HG03159 (cell line): Measurements from ENCODE around the gene ATOSA.

ENCODE experiments used
- ATAC-seq: cut with Tn5 transposase; IDR thresholded peaks from one replicate; pipeline ENCODE4 v1.9.1; 2021; ENCODE audit warnings: mild to moderate bottlenecking, moderate library complexity; ENCODE audit not compliant: unreplicated experiment

The ATOSA gene, protein sequence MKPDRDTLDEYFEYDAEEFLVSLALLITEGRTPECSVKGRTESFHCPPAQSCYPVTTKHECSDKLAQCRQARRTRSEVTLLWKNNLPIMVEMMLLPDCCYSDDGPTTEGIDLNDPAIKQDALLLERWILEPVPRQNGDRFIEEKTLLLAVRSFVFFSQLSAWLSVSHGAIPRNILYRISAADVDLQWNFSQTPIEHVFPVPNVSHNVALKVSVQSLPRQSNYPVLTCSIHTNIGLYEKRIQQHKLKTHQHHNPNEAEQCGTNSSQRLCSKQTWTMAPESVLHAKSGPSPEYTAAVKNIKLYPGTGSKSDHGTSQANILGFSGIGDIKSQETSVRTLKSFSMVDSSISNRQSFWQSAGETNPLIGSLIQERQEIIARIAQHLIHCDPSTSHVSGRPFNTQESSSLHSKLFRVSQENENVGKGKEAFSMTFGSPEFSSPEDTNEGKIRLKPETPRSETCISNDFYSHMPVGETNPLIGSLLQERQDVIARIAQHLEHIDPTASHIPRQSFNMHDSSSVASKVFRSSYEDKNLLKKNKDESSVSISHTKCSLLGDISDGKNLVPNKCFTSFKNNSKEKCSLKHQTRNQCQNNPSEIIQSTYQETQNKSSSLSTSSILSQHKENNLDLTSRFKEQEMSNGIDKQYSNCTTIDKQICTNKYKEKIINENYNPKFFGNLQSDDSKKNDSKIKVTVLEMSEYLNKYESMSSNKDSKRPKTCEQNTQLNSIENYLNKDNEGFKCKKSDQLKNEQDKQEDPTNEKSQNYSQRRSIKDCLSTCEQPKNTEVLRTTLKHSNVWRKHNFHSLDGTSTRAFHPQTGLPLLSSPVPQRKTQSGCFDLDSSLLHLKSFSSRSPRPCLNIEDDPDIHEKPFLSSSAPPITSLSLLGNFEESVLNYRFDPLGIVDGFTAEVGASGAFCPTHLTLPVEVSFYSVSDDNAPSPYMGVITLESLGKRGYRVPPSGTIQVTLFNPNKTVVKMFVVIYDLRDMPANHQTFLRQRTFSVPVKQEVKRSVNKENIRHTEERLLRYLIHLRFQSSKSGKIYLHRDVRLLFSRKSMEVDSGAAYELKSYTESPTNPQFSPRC

DNA sequence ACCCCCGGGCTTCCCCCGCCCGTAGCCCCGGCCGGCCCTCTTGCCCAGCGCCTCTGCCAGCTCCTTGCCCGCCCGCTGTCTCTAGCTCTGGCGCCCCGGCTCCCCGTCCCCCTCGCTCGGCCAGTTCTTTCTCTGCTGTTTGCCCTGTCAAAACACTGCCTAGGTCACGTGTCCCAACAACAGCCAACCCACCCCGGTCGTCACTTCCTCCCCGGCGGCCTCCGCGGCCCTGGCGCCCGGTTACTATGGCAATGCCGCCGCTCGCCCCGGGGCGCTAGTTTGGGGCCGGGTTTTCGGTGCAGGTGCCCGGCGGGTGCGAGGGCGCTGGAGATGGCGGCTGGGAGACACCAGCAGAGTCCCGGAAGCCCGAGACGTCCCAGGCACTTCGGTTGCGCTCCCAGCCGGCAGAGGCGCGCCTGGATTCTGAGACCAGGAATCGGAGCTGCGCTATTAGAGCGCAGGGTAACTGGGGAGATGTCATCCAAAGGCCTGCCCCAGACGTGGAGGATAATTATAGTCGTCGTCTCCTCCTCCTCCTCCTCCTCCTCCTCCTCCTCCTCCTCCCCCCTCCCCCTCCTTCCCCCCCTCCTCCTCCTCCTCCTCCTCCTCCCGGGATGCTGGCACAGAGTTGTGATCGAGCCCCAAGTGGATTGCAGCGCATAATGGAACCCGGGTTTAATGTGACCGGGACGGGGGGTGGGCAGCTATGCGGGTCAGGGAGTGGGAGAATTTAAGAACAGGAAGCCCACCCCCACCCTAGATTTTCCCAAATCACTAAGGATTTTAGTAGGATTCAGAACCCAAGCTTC, at the start of gene ATOSA:
ATOSA (minus strand) TSS at position 157 of the 809 bp plus-strand sequence. CDS start 1,367 bp downstream, outside the sequence.
- peak; percentile 66 for ATAC-seq

DNA sequence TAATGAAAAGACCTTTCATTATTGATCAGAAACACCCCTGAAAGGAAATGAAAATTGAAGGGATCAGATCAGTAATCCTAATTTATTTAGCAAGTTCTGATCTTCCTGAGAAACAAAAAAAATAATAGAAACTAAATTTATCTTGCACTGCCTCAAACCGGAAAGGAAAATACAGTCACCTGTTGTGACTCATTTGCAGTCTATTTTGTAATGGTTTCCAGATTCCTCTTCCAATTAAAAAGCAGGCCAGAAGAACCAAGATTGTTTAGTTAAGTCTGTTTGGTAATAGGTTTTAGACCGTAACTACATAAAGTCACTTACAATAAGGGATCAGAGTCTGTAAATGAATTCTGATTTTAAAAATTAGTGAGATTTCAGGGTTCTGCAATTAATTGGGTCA, 49.7 kb upstream of the ATOSA start:
- no peak for ATAC-seq

DNA sequence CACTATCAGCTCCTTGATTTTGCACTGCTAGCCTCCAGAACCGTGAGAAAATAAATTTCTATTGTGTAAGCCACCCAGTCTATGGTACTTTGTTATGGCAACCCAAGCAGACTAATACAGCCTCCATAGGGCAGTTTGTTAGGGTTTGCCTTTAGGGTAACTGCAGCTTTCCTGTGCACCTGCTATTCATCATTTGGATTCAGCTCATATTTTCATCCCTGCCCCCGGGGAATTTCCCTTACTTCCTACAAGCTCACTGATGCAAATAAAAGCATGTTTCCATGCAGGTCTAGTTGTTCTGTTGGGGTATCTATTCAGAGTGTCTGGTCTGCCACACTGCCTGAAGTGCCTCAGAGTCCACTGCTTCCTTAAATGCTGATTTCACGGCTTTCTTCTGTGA, 48.6 kb upstream of the ATOSA start:
- no peak for ATAC-seq

DNA sequence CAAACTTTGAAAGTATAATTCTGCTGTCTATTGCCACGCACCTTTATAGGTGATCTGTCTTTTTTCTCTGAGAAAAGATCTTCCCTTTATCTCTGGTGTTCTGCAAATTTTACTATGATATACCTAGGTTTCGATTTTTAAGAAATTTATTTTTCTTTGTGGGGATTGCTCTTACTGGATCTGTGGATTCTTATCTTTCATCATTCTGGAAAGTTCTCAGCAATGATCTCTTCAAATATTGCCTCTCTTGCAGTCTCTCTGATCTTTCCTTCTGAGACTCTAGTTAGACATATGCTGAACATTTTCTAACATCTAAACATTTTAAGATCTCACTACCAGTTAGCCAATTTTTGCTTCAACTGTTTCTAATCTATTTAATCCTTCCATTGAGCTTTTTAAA, 47.0 kb upstream of the ATOSA start:
- ATAC-seq: no peak

DNA sequence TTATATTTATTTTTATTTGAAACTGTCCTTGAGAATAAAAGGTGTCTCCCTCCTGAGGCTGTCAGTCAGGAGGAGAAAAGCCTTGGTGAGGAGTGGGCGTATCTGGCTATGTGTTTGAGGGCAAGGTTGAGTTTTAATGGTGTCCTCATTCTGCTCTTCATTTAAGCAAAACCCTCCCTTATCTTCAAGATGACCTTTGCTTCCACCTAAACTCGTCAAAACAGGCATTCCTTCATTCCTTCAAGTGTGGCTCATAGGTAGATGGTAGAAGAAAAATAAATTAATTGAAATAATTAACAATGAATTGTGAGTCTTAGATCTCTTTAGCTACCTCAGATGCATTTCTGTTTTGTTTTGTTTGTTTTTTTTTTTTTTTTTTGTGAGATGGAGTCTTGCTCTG, 39.4 kb upstream of the ATOSA start:
- no peak for ATAC-seq

DNA sequence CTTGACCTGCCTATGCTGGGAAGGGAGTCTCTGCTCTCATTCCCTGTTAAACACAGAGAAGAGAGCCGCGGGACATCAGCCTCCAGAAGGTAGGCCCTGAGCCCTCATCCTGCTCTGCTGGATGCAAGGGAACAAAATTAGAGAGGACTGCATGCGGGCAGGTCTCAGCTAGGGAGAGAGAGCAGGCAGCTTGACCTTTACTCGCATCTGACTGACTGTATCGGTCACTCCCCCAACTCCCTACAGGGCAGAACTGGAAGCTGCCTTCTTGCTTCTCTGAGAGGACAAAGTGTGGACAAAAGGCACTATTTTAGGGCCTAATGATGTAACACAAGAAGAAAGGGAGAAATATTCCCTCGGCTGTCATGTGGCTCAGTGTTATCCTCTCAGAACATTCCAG, 38.7 kb upstream of the ATOSA start:
- no peak for ATAC-seq

DNA sequence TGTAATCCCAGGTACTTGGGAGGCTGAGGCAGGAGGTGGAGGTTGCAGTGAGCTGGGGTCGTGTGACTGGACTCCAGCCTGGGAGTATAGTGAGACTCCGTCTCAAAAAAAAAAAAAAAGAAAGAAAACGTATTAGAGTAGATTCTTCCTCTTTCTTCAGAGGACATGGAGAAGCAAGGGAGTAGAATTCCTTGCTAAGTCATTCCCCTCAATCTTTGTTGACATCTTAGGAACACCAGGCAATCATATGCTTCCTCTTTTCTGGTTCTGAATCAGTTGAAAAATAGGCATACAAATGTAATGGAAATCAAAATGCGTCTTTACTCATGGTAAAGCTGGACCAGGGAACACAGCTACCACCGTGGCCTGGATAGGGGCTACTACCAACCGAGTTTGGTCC, 38.3 kb upstream of the ATOSA start:
- ATAC-seq: no peak

DNA sequence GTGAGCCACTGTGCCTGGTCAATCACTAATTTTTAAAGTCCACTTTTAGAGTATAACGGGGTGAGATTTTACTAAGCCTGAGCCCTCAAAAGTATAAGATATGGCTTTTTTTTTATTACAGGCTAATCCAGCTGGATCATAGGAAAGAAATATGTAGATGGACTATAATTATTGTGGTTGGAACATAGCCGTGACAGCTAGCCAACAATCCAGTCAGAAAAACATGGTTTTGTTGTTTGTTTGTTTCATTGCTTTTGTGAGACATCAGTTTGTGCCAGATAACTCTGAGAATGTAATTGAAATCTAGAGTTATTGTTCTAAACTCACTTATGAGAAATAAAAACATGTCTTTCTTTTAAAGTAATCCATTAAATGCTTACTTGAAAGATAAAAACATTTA, 37.3 kb upstream of the ATOSA start:
- no peak for ATAC-seq

DNA sequence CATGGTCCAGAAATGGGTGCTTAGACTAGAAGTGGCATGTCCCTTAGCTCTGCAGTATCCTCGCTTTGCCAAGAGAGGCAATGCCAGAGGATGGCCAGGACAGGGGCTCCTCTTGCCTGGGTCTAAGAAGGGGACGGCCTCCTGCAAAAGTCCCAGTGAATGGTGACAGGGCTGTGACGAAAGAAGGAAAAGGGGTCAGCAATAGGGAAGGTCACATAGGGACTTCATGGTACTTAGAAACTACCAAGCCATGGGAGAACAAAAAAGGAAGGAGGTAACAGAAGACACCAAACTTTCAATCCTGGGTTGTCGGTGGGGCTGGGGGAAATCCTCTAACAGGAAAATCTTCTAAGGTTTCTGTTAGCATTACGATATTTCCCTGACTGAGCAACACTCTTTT, 36.2 kb upstream of the ATOSA start:
- ATAC-seq: no peak

DNA sequence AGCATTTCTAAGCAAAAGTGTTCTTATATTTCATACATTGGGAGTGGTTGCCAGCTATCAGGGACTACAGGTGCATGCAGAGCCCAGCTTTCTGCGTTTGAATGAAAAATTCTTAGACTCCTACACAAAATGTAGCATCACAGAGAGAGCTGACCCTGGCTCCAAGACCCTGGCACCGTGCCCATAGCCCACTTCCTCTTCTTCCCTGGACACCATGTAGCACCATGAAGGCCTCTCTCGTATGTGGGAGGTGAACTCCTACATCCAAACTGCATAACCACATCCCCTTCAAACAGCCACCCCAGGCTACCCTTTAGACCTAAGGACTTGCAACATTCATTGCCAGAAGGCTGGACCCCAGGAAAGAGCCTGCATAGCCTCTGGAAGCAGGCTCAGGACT, 35.8 kb upstream of the ATOSA start:
- ATAC-seq: no peak

DNA sequence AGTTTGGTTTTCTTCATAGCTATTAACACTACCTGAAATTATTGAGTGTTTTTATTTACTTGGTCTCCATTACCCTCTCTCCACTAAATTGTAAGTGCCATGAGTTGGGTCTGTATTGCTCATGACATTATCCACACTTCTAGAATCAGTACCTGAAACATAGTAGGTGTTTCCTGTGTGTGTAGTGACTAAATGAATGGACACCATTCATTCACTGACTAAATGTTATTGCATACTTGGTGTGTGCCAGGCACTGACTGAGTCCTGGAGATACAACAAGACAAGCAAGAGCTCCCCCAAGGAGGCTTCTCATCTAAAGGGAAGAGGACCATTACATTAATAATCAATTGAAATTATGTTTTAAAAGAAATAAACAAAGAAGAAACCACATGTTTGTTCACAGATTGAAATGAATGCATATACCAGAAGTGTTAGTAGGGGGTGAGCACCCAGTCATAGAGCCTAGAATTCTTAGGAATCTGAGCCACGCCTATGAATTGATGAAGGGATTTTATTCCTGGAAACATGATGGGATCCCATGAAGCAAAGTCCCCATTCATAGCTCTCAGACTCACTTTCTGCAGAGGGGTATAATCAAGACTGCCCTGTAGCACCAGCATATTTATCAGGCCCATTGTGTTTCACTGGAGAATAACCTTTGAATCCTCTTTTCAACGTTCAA, 31.7 kb upstream of the ATOSA start:
- no peak for ATAC-seq

DNA sequence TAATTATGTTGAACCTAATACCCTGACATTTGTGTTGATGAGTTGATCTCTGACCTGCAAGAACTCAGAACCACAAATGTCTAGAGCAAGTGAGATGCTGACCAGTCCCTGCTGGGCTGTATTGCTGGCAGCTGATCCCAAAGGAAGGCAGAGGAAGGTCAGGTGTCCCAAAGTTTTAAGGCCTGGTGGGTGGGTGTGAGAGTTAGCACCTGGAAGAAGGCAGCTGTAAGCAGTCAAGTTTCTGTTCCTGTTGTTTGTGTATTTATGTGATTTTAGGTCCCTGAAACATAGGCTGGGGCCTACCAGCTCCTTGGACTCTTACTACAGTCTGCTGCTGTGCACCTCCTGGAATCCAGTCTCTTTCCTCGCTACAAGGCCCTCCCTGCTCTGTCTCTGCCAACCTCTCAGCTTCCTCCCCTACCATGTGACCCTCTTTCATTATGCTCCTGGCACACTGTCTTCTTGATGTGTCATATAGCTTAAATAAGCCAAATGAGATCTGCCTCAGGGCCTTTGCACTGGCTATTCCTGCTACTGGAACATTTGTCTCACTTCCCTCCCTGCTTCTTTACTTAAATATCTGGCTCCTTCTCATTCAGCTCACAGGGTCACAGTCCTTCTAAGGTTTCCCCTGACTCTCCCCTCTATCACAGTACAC, 31.0 kb upstream of the ATOSA start:
- peak; percentile 48 for ATAC-seq

DNA sequence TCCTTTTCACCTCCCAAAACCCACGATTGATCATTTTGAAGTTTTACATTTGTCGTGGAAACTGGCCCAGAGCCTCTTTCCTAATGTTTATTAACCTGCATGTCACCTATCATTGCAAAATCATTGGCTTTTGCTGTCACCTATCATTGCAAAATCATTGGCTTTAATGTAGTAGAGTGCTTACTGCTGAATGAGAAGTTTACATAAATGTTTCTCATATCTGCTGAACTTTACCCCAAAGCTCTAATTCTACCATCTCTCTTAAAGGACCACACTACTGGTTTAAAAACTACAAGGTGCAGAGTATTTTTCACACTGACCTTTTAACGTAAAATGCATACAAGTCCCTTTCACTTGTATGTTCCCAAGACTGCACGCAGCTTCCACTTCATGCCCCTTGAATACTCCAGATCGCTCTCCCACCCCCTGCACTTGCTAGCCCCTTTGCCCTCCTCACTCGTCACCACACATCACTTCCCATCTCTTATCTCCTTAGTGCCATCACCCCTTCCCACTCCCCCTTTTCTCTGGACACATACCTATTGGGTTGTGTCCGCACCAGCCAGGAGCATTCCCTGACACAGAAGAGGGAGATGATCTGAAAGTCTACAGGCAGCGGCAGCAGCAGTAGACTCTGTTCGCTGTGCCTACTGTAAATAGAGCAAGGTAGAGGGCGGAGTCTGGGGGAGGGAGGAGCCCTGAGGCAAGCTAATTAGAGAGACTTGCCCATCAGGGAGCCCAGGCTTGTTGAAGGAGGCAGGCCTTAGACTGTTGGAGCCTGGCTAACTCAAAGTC, 30.2 kb upstream of the ATOSA start:
- peak; percentile 89 for ATAC-seq

DNA sequence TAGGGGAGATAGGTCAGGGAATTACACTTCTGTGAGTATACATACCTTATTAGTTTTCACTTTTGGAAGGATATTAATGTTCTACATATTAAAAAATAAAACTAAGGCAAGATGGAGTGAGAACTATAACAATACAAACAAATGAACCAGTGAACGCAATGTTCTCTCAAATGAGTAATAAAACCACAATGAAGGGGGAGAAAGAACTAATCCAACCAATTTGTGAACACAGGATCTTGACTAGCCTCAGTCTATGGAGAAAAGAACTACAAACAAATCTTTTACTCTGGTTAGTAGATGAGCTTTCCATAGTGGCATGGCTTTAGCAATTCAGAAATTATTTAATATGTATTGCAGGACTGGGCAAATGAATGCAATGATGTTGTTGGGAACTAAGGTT, 26.9 kb upstream of the ATOSA start:
- ATAC-seq: no peak

DNA sequence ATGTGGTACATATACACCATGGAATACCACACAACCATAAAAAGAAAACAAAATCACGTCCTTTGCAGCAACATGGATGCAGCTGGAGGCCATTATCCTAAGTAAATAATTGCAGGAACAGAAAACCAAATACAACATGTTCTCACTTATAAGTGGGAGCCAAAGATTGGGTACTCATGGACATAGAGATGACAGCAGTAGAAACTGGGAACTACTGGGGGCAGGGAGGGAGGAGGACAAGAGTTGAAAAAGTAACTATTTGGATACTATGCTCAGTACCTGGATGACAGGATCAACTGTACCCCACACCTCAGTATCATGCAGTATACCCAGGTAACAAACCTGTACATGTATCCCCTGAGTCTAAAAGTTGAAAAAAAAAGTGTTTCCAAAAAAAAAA, 23.2 kb upstream of the ATOSA start:
- ATAC-seq: no peak

DNA sequence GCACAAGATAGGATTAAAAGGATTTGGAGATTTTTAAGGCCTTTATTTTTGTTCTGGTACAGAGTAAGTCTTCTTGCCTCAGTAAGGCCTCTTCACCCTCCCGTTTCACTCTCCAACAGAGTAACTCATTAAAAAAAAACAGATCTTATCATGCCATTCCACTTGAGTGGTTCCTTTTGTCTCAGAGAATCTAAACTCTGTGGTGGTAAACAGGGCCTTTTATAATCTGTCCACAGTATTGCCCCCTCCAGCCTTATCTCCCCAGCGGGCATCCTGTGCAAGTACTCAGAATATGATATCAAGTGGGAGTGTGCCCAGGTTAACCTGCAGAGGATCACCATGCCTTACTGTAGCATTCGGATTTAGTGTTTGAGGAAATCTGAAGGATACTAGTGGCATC, 20.3 kb upstream of the ATOSA start:
- ATAC-seq: no peak

DNA sequence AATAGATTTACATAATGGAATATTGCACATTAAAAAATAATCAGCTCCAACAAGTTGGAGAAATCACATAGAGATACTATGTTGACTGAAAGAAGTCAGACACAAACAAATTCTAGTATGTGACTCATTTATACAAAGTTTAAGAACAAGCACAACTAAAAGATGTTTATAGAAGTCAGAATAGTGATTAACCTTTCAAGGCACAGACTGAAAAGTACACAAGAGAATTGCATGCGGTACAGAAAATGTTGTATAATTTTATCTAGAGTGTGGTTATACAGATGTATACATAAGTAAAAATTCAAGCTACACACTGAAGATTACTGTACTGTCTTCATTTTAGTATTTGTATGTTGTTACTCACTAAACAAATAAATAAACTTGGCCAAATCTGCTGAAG, 19.3 kb upstream of the ATOSA start:
- no peak for ATAC-seq

DNA sequence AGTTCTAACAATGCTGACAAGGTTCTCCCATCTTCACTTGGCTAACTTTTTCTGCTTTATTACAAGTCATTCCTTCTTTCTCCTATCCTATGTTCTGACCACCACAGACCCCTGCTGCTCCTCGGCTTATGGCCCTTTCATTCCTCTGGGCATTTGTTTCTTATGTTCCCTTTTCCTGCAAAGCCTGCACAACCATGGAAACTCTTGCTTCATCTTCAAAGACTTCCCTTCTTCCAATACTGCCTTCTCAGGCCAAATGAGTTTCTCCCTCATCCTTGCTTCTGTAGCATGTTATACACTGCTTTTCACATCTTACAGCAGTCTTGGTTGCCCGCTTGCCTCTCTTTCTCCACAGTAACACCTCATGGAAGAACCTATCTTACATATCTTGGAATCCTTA, 17.9 kb upstream of the ATOSA start:
- ATAC-seq: no peak

DNA sequence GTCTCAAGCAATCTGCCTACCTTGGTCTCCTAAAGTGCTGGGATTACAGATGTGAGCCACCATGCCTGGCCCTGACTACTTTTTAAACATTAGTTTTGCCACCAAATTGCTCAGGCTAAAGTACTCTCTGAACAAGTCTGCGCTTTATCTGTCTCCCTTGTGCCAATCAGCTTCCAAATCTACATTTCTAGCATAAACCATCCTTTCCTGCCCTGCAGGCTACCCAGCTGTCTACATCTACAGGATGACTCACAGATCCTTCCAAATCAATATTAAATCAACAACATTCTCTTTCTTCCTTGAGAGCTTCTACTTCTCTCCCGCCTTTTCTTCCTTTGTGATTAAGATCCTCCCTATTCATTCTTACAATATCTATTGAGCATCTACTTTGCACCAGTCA, 16.0 kb upstream of the ATOSA start:
- no peak for ATAC-seq
